ENCODE measurements around the gene USP50. TPM values are rescaled to one million over a fixed set of nuclear protein-coding genes. Genes with fewer than 3 reads are reported as not detected.

Gene USP50
- total and polyA plus RNA-seq, 4 donors = 0.42 to 0.93 TPM; not detected in 2

- H3K4me1 ChIP-seq (ENCODE audit: control insufficient read depth in 4 of 4, insufficient read depth in 4 of 4, low read length in 3 of 4) = no peaks in the 10 kb centered on the region
Observed at GRCh38 chr15:50563756-50564155, 17.3 kb upstream of the USP50 start.

More at GRCh38 chr15:50563756-50564155, 17.3 kb upstream of the USP50 start:
- no peak for TF ChIP-seq ATF3 (IDR thresholded peaks at IDR 0.05)
- TF ChIP-seq MAX (IDR thresholded peaks at IDR 0.05) = no peak
- no peak for TF ChIP-seq TAF1 (conservative IDR thresholded peaks at IDR 0.05)
- TF ChIP-seq FOXA2 (IDR thresholded peaks at IDR 0.05) = no peak
- TF ChIP-seq REST (IDR thresholded peaks at IDR 0.05) = no peak
- TF ChIP-seq CTCF (IDR thresholded peaks at IDR 0.05; ENCODE audit: low read depth, low read length, missing input control) = no peak
- TF ChIP-seq EGR1 (IDR thresholded peaks at IDR 0.05; ENCODE audit: low read depth in 2 of 2) = no peak
- TF ChIP-seq YY1 (IDR thresholded peaks at IDR 0.05) = no peak
- TF ChIP-seq ZBTB33 (IDR thresholded peaks at IDR 0.05) = no peak
- no peak for TF ChIP-seq GABPA (IDR thresholded peaks at IDR 0.05 in 1 of 2, conservative IDR thresholded peaks at IDR 0.05 in 1 of 2)
- H3K36me3 ChIP-seq (ENCODE audit: control insufficient read depth in 4 of 4, insufficient read depth in 3 of 4, low read depth in 1 of 4, low read length in 3 of 4) = peaks cover 5 to 37% (median 23%) of the 10 kb centered on the region in 4 donors
- no peaks in the 10 kb centered on the region for H3K27me3 ChIP-seq (ENCODE audit: control insufficient read depth in 4 of 4, insufficient read depth in 4 of 4, low read length in 3 of 4)
- H3K27ac ChIP-seq (ENCODE audit: low read depth in 1 of 2, low read length in 2 of 2) = no peak overlapping the region
- WGBS = 98% methylated on average over 4 of the region's 4 CpGs
- no peak overlapping the region for H3K9ac ChIP-seq (ENCODE audit: low read depth in 1 of 2, low read length in 2 of 2)
- no peaks in the 10 kb centered on the region for H3K9me3 ChIP-seq (ENCODE audit: control insufficient read depth in 4 of 4, low read length in 3 of 4)
- no peak overlapping the region for H3K4me3 ChIP-seq (ENCODE audit: low read depth in 1 of 3, low read length in 3 of 3)
- DNase-seq (ENCODE audit: low spot score) = no peak
